SU-DHL-6 (cell line): ENCODE measurements around the gene GPC1.

Experiments
- H2AFZ ChIP-seq: fragments of 200-600 bp; sonication (generic); 2 replicates; pipeline ENCODE4 v1.6.1; 2014; ENCODE audit warnings: low read depth, mild to moderate bottlenecking, moderate library complexity, mixed read lengths, antibody characterized with exemption, low read length; ENCODE audit not compliant: severe bottlenecking
- H3F3A ChIP-seq: fragments of 200-600 bp; shearing (Covaris generic); 2 replicates; pipeline ENCODE4 v1.6.0; 2016; ENCODE audit warnings: antibody characterized with exemption, mild to moderate bottlenecking; ENCODE audit not compliant: insufficient read depth
- H3K27ac ChIP-seq: fragments of 200-600 bp; sonication (generic); 2 replicates; pipeline ENCODE4 v1.5.1; 2016; ENCODE audit warnings: low read depth, mild to moderate bottlenecking, low read length, moderate library complexity, mixed read lengths
- H3K27me3 ChIP-seq: fragments of 200-600 bp; sonication (generic), shearing (Covaris generic); 2 replicates; pipeline ENCODE4 v1.6.0; 2014; ENCODE audit warnings: mild to moderate bottlenecking, low read length
- H3K36me3 ChIP-seq: fragments of 200-600 bp; sonication (generic); 2 replicates; pipeline ENCODE4 v1.6.1; 2014; ENCODE audit warnings: mild to moderate bottlenecking, low read length, mixed read lengths
- H3K4me2 ChIP-seq: fragments of 300-600, 200-600 bp; shearing (Covaris generic), sonication (generic); 2 replicates; pipeline ENCODE4 v1.6.0; 2014; ENCODE audit warnings: low read length, low read depth, mild to moderate bottlenecking; ENCODE audit not compliant: poor library complexity, severe bottlenecking
- H3K4me3 ChIP-seq: fragments of 200-600 bp; sonication (generic); 2 replicates; pipeline ENCODE4 v1.5.1; 2014; ENCODE audit warnings: antibody characterized with exemption, low read length, mild to moderate bottlenecking, mixed read lengths; ENCODE audit not compliant: insufficient read depth, poor library complexity, severe bottlenecking
- H3K79me2 ChIP-seq: fragments of 200-600 bp; sonication (generic); 2 replicates; pipeline ENCODE4 v1.6.1; 2014; ENCODE audit warnings: mild to moderate bottlenecking, low read length, moderate library complexity; ENCODE audit not compliant: insufficient read depth
- H3K9ac ChIP-seq: fragments of 200-600 bp; sonication (generic); 2 replicates; pipeline ENCODE4 v1.7.0; 2014; ENCODE audit warnings: mild to moderate bottlenecking, low read length
- H3K9me2 ChIP-seq: fragments of 200-600 bp; sonication (generic); replicated peaks from 2 replicates; pipeline ENCODE4 v1.6.1; 2014; ENCODE audit warnings: low read length; ENCODE audit not compliant: insufficient read depth
- H3K9me3 ChIP-seq: fragments of 200-600 bp; sonication (generic); 2 replicates; pipeline ENCODE4 v1.6.1; 2014; ENCODE audit warnings: low read length, mixed read lengths; ENCODE audit not compliant: insufficient read depth
- H4K20me1 ChIP-seq: fragments of 200-600 bp; sonication (generic); 2 replicates; pipeline ENCODE4 v1.6.1; 2014; ENCODE audit warnings: low read depth, mild to moderate bottlenecking, antibody characterized with exemption, low read length, moderate library complexity, mixed read lengths
- CTCF ChIP-seq: fragments of 200-600 bp; sonication (generic); IDR thresholded peaks from one replicate; pipeline ENCODE4 v1.5.1; 2017; ENCODE audit warnings: antibody characterized with exemption, mild to moderate bottlenecking, low read length, moderate library complexity; ENCODE audit not compliant: insufficient read depth, poor library complexity, severe bottlenecking
- EZH2phosphoT487 ChIP-seq: fragments of 200-600 bp; sonication (generic), shearing (Covaris generic); conservative IDR thresholded peaks from 2 replicates; pipeline ENCODE4 v1.6.1; 2018; ENCODE audit warnings: mild to moderate bottlenecking, antibody characterized with exemption, low read length, moderate library complexity, mixed read lengths

Gene GPC1

GRCh38 chr2:240395448-240395847 is 40.0 kb upstream of the GPC1 start:
- Histone ChIP-seq H3K9ac (no peak overlapping the region), H3K9me2 (no peaks in the 10 kb centered on the region), H4K20me1 (no peaks in the 10 kb centered on the region), H3K36me3 (no peaks in the 10 kb centered on the region), H3K27ac (no peak overlapping the region), H3K79me2 (no peaks in the 10 kb centered on the region), H3K27me3 (no peaks in the 10 kb centered on the region), H2AFZ (no peak overlapping the region), H3K4me2 (no peak overlapping the region), H3K9me3 (no peaks in the 10 kb centered on the region), H3K4me3 (no peak overlapping the region), H3F3A (no peaks in the 10 kb centered on the region)
- TF ChIP-seq CTCF (no peak), EZH2phosphoT487 (no peak)

- Histone ChIP-seq H3F3A (no peaks in the 10 kb centered on the region), H3K4me3 (no peak overlapping the region), H3K9ac (no peak overlapping the region), H3K79me2 (no peaks in the 10 kb centered on the region), H3K9me2 (no peaks in the 10 kb centered on the region), H3K27me3 (no peaks in the 10 kb centered on the region), H3K36me3 (no peaks in the 10 kb centered on the region), H4K20me1 (no peaks in the 10 kb centered on the region), H3K9me3 (no peaks in the 10 kb centered on the region), H3K27ac (no peak overlapping the region), H3K4me2 (no peak overlapping the region), H2AFZ (no peak overlapping the region)
- TF ChIP-seq CTCF (no peak), EZH2phosphoT487 (no peak)
Observed at GRCh38 chr2:240395896-240396622, 39.4 kb upstream of the GPC1 start.

DNA sequence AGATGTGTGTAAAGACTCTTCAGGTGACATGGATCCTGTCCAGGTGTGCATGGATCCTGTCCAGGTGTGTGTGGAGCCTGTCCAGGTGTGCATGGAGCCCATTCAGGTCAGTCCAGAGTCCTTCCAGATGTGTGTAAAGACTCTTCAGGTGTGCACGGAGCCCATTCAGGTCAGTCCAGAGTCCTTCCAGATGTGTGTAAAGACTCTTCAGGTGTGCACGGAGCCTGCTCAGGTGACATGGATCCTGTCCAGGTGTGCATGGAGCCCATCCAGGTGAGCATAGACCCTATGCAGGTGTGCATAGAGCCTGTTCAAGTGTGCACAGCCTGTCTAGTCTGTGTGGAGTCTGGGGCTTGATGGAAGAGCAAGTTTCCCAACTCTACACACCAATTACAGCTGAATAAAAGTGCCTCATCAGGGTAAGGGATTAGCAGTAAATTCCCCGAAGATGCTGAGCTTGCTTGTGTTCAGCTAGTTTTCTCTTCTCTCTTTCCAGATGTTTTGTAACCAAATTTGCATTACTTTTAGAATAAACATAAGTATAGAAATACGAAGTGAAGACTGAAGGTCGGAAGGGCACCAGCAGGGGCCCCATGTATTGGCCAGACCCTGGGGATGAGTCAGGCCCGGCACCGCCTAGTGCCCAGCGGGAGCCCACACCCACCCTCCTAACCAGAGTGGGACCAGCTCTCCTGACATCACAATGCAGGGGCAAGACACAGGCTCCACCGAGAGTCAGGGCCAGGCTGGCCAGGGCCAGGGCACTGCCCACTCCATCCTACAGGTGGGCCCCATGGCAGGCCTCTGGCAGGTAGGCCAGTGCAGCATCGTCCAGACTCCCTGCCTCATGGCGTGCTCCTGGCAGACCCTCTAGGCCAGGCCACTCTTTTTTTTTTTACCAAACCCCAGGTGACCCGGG is 38.6 kb upstream of the GPC1 start:
- Histone ChIP-seq H2AFZ (no peak overlapping the region), H3F3A (no peaks in the 10 kb centered on the region), H3K4me2 (no peak overlapping the region), H3K4me3 (no peak overlapping the region), H3K36me3 (no peaks in the 10 kb centered on the region), H3K9me3 (no peaks in the 10 kb centered on the region), H4K20me1 (no peaks in the 10 kb centered on the region), H3K27ac (no peak overlapping the region), H3K27me3 (no peaks in the 10 kb centered on the region), H3K9me2 (no peaks in the 10 kb centered on the region), H3K9ac (no peak overlapping the region), H3K79me2 (no peaks in the 10 kb centered on the region)
- TF ChIP-seq EZH2phosphoT487 (no peak), CTCF (no peak)
